LNCAP (cell line): ENCODE measurements around the gene CLEC10A.

Source experiments
- TF ChIP-seq, protein P1 (sequence below): fragments of 450-650 bp; IDR thresholded peaks from 2 replicates; pipeline ENCODE4 v1.5.1; 2017; ENCODE audit warnings: mild to moderate bottlenecking

CLEC10A gene

DNA sequence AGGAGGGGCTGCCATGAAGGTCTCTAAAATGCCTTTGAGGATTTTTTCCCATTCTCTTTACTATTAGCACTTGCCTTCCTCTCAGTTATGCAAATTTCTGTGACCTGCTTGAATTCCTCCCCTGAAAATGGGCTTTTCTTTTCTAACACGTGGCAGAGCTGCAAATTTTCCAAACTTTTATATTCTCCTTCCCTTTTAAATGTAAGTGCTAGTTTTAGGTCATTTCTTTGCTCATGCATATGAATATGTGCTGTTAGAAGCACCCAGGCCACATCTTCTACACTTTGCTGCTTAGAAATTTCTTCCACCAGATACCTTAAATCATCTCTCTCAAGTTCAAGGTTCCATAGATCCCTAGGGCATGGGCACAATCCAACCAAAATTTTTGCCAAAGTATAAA lies 11.8 kb downstream of the CLEC10A start:
- TF ChIP-seq, protein P1, sequence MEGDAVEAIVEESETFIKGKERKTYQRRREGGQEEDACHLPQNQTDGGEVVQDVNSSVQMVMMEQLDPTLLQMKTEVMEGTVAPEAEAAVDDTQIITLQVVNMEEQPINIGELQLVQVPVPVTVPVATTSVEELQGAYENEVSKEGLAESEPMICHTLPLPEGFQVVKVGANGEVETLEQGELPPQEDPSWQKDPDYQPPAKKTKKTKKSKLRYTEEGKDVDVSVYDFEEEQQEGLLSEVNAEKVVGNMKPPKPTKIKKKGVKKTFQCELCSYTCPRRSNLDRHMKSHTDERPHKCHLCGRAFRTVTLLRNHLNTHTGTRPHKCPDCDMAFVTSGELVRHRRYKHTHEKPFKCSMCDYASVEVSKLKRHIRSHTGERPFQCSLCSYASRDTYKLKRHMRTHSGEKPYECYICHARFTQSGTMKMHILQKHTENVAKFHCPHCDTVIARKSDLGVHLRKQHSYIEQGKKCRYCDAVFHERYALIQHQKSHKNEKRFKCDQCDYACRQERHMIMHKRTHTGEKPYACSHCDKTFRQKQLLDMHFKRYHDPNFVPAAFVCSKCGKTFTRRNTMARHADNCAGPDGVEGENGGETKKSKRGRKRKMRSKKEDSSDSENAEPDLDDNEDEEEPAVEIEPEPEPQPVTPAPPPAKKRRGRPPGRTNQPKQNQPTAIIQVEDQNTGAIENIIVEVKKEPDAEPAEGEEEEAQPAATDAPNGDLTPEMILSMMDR, result no peak

DNA sequence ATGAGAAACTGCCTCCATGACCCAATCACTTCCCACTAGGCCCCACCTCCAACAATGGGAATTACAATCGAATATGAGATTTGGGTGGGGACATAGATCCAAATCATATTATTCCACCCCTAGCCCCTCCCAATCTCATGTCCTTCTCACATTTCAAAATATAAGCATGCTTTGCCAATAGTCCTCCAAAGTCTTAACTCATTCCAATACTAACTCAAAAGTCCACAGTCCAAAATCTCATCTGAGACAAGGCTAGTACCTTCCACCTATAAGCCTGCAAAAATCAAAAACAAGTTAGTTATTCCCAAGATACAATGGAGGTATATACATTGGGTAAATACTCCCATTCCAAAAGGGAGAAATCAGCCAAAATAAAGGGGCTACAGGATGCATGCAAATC lies 12.9 kb downstream of the CLEC10A start:
- TF ChIP-seq, protein P1, result no peak

DNA sequence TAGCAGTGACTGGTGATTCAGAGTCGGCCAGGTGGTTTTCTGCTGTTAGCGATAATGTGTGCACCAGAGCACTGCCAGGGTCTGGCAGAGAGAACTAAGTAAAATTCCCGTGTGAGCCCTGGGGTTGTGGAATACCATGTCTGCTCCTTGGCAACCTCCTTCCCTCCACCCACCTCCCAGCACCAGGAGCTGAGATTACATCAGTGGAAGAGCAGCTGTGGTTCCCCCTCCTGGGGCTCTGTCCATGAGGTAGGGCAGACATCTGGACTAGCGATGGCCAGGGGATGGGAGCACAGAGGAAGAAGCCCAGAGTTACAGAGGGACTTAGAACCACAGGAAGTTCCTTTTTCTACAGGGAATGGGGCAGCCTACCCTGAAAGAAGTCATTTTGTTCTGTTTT lies 15.8 kb downstream of the CLEC10A start:
- TF ChIP-seq, protein P1, result no peak

DNA sequence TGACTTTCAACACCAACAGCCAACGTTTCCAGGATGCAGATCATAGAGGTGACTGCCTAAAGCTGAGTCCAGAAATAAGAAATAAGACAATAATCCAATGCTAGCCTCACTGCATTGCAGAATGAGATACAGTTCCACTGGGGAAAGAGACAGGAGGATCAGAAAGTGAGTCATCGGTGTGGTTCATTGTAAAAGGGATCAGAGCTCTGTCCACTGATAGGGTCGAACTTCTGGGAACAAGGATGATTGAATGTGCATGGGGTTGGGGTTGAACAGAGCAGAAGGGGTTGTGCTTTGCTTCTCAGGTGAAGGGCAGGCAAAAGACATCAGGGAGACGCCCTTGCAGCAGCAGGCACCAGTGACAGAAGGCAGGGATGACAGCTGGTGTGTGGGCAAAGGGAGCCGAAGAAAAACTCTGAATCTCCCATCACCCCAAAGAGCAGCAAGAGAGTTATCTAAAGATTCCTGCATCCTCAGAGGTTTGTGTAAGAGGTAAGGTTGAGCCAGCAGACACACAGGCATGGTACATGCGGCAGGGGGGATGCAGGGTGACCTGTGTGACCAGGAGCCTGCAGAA lies 16.4 kb downstream of the CLEC10A start:
- TF ChIP-seq, protein P1, result no peak

DNA sequence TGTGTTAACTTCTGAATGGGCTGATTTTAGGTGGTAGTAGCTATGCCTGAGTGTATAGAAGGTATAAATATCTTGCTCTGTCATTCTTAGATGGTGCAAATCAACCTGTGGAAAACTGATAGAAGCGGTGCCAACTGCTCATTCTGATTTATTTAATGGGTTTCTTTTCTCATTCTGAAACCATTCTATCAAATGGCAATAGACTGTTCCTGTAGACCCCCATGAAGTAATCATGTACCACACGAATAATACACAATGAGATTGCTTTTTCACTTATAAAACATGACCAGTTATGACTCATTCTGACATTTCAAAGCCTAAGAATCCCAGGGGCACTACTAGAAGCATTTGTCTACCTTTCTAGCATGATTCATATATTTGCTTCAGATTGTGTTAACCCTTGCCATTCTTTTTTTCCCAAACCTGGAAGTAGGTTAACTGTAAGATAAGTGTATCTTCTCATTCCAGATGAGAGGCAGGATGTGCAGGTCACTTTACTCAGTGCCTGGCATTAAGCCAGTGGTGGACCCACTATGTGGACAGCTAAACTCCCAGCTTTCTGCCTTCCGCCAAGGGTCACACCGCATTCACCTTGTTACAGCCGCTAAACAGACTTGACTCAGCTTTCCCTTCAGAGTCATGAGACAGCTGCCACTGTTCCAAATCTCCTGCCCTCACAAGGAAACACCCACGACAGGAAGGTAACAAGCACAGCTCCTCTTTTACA lies 19.7 kb downstream of the CLEC10A start:
- TF ChIP-seq, protein P1, result no peak

DNA sequence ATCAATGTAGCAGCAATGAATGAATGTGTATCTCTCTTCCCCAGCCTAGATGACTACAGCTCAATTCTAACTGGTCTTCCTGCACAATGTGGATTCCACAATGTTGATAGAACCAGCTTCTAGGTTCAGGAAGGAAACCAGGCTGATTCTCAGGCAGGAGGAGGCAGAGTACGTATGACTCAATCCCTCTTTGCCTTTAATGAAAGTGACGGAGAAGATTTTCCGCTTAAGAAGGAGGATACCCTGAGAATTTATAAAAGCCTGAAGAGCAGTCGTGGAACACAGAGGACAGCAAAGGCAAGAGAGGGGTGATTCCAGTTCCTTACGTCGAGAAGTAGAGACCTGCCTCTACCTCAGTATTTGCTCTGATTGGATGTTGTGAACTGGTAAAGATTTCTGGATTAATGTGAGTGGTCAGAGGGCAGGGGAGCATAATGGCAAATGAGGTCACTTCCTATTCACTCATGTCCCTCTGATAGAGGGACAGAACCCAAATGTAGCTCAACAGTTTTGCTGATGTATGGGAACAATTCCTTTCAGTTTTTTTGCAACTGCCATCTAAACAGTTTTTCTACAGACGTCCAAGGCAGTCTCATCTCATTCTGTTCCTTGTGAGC lies 21.1 kb downstream of the CLEC10A start:
- TF ChIP-seq, protein P1, result no peak

GRCh38 chr17:7056386-7056785 lies 23.7 kb downstream of the CLEC10A start:
- TF ChIP-seq, protein P1, result no peak
